Testis (tissue), 2 donors: Measurements from ENCODE around the gene SURF6.

Source experiments
- CTCF ChIP-seq, 3 experiments: fragments of 450-650 bp in 2 of 3; fragments of 200-600 bp in 1 of 3; sonication (generic) in 1 of 3; IDR thresholded peaks; one replicate each; pipeline ENCODE4 v1.5.1; 2016 to 2019; ENCODE audit warnings: antibody characterized with exemption in 3 of 3, mild to moderate bottlenecking in 2 of 3, moderate library complexity in 1 of 3
- POLR2A ChIP-seq: fragments of 450-650 bp; IDR thresholded peaks from one replicate; pipeline ENCODE4 v1.6.1; 2017; ENCODE audit warnings: antibody characterized with exemption, mild to moderate bottlenecking, moderate library complexity

DNA sequence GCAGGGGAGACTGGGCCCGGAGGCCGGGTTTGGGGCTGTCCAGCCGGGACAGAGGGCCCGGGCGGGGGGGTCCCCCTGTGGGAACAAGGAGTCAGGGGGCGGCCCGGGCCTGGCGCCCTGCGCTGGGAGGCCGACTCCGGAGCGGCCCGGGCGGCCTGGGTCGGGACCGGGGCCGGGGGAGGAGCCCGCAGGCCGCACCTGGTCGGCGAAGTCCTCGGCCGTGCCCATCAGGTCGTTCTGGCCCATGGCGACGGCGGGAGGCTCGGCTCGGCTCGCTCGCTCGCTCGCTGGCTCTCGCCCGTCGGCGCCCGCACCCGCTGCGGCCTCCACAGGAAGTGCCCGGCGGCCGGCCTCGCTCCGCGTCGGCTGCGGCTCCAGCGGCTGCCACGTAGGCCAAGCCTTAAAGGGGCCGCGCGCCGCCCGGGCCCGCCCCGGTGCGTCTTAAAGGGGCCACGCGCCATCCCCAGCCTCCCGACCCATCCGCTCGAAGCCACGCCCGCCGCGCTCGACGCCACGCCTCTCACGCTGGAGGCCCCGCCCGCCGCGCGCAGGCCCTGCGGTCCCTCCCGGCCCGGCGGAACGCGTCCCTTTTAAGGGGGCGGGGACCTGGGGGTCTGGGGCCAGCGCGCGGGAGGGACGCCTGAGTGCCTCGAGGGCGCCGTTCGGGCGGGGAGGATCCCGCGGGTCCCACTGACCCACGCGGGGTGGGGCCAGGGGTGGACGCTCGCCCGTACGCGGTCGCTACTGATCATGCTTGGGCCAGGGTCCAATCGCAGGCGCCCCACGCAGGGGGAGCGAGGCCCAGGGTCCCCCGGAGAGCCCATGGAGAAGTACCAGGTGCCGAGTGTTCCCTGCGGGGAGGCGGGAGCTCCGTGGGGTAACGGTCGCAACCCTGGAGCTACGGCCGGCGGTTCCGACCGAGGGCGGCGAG is 40.0 kb upstream of the SURF6 start, which contains the start of the genes STKLD1 and SURF4:
- peak in 1 of 3 experiments; percentile 23 for TF ChIP-seq CTCF (IDR thresholded peaks at IDR 0.05)
- TF ChIP-seq POLR2A: peak; percentile 67
